SKM-1 treated with dmso at 0.1 percent for 144 hours (cell line): ENCODE data around the gene AOC2.
A peak's percentile ranks its signal among the peaks of the same experiment; 100 is the strongest.
"Not testable (repeated sequence)": the region's sequence is repeated elsewhere in the genome, so short reads cannot be mapped to it uniquely, and the experiment has no call there.

Source experiments
- DNase-seq: peaks from one replicate; lab custom pipeline; 2025; ENCODE audit not compliant: unreplicated experiment; lab: John Stamatoyannopoulos, UW

The AOC2 gene

DNA sequence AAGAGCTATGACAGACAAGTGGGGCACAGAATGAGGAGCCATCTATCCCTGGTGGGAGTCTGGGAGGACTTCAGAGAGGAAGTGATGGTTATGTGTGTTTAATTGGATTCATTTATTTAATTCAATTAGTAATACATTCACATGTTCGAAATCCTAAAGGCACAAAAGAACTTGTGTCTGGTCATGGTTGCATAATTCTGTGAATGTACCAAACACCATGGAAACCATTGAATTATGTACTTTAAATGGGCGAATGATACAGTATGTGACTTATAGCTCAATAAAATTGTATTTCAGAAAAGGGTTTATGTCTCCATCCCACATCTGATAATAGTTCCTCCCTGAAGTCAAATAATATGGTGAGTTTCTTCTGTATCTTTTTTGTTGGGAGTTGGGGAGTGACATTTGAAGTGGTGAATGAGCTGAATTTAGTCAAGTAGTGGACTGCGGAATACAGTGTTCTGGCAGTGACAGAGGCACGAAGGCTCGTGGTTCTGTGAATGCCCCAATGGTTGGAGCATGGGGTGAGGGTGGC is 36.5 kb downstream of the AOC2 start:
- no peak for DNase-seq

DNA sequence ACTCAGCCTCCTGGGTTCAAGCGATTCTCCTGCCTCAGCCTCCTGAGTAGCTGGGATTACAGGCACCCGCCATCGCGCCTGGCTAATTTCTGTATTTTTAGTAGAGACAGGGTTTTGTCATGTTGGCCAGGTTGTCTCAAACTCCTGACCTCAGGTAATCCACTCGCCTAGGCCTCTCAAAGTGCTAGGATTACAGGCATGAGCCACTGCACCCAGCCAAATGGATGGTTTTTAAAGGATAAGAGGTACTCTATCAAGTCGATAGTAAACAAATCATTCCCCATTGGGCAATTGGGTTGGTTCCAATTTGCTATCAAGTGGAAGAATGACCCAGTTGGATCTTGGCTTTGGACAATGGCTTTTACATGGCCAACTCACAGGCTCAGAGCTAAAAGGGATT is 37.3 kb downstream of the AOC2 start:
- not testable (repeated sequence) for DNase-seq

DNA sequence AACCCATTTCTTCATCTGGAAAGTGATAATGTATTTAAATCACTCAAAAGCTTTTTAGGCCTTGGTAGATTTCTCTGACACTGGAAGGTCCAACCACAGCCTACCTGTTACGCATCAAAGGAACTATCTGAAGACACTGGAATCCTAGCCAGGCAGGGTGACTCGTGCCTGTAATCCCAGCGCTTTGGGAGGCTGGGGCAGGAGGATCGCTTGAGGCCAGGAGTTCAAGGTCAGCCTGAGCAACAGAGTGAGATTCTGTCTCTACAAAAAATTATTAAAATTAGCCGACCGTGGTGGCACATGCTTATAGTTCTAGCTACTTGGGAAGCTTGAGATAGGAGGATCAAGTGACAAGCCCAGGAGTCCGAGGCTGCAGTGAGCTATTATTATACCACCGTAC is 37.8 kb downstream of the AOC2 start:
- no peak for DNase-seq

DNA sequence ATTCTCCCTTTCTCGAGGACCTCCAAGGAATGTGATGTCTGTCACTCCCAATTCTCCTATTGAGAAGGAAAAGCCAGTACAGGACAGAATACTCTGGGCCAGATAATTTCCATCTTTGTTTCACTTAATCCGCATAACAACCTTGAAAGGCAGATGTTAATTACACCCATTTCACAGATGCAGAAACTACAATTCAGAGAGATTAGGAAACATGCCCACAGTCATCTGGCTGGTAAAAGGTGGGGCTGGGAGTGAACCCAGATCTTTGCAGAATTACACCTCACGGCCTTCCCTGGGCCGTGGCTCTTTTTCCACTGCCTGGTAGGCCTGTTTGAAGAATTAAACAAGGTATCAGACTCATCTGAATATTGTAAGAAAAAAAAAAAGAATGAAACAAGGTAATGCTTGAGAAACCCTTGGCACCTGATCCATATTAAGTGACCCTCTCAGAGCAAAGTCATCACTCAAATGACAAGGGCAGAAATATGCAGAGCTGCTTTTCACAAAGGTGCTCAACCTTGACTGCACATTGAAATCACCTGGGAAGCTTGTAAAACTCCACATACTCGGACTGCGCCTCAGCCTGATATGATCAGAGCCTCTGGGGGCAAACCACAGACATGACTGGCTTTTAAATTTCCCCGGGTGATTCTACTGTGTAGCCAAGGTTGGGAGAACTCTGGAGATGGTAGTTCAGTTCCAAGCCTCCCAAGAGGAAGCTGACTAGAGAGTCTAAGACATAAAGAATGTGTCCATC is 39.6 kb downstream of the AOC2 start:
- DNase-seq, result no peak

DNA sequence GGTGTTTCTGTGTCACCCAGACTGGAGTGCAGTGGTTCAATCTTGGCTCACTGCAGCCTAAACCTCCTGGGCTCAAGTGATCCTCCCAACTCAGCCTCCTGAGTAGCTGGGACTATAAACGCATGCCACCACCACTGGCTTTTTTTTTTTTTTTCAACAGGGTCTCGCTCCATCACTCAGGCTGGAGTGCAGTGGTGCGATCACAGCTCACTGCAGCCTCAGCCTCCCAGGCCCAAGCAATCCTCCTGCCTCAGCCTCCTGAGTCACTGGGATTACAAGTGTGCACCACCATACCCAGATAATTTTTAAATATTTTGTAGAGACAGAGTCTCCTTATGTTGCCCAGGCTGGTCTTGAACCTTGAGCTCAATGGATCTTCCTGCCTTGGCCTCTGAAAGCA is 41.4 kb downstream of the AOC2 start:
- DNase-seq, result not testable (repeated sequence)

DNA sequence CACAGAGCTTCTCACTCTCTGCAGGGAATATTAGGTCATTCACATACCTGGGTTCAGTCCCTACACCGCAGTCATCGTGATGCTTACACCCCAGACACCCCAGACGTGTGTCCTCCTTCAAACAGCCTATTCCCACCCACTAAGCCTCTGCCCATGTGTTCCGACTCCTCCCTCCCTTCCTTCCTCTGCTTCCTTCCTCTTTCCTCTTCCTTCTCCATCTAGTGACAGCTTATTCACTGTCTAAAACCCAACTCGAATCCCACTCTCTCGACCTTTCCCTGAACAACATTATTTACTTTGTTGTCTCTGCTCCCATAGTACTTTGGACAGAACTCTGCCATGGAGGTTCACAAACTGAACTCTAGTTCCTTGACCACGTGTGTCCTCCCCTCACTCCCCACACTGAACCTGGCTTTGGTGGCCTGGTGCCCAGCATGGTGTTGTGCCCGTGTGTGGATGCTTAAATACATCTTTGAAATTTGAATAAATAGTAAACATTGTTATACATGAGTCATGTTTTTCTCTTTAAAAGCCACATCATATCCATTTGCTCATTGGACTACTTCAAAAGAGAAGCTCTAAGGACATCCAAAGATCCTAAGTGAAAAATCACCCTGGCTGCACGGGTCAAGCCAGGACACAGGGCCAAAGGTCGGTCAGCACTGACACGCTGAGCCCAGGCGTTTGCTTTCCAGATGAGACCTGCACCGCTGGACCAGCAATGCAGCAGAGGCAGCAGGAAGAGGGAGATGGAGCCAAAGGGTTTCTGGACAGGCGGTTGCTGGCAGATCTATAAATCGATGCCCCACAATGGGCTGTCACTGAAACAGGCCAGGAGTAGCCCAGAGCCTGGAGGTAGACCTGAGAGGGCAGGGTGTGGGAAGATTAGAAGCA is 42.1 kb downstream of the AOC2 start:
- peak; percentile 57 for DNase-seq

DNA sequence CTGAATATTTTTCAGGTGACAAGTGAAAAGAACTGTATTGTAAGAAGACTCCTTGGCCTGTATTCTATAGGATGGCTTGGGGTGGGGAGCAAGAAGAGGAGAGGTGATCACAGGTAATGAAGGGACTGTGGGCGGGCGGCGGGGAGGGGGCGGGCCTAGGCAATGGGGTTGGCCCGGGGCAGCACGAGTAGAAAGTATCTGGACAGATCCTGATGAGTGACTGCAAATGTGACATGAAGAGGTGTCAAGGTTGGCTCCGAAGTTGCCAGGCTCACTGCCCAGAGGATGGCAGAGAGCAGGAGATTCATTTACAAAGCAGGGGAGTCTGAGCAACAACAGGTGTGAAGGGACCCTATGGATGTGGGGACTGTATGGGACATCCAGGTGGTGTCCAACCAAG is 45.4 kb downstream of the AOC2 start:
- no peak for DNase-seq

DNA sequence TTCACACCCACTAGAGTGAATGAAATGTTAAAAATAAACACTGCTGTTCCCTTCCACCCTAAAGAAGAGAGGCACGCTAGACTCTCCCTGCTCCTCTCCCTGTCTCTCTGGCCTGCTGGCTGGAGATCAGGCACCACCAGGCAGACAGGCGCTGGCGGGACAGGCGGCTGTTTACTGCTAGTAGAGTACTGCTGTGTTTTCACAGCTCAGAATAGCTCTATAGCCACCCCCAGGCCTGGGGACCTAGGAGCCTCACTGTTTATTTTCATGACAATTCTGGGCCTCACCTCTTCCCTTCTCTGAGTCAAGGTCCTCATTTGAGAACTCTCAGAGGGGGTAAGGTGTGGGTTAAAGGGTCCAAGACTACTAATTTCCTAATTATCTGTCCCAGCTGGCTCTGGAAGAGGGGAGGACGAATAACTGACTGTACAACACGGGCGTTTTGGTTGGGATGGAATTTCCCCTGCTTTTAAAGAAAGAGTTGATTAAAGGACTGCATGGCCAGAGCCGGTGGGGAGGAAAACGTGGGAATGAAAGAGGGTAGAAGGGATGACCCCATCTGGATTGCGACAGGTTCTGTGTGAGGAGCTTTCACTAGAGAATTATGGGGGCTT is 47.3 kb downstream of the AOC2 start:
- DNase-seq, result no peak

DNA sequence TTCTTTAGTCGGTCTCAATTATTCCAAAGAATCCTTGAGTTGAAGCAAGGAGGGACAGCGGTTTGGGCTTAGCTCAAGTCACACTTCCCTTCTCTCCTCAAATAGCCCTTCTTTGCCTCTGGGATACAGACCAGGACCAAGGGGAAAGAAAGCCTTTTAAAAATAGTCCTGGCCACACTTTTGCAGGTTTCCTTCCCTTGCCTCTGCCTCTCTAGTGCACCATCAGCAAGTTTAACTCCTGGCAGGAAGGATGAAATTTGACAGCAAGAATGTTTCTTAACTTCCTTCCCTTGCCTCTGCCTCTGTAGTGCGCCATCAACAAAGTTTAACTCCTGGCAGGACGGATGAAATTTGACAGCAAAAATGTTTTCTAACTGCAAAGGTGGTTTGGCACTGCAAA is 49.0 kb downstream of the AOC2 start:
- peak; percentile 38 for DNase-seq

DNA sequence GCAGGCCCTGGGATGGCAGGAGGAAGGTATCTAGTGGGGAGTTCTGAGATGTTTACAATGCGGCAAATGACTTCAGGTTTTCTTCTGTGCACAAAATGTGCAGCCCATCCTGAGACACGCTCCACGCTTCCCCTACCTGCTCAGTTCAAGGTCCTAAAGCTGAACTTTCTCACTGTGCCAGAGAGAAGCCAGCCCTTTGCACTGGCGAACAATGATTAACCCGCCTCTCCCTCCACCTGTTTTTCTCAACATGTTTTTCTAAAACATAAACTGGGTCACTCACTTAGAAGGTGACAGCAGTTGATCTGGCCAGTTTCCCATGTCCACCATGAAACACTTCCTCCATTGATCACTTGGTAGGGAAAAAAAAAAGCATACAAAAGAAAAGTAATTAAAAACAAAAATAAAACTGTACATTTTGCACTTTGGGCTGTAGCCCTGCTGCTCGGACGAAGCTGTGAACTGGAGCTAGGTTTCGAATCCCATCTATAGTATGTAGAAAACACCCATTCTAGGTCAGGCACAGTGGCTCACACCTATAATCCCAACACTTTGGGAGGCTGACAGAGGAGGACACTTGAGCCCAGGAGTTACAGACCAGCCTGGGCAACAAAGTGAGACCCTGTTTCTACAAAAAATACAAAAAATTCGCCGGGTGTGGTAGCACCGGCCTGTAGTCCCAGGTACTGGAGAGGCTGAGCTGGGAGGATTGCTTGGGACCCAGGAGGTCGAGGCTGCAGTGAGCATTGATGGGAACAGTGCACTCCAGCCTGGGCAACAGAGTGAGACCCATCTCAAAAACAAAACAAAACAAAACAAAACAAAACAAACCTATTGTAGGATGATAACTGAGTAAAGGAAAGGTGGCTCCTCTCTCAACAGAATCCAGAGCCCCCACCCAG is 50.2 kb downstream of the AOC2 start:
- no peak for DNase-seq

DNA sequence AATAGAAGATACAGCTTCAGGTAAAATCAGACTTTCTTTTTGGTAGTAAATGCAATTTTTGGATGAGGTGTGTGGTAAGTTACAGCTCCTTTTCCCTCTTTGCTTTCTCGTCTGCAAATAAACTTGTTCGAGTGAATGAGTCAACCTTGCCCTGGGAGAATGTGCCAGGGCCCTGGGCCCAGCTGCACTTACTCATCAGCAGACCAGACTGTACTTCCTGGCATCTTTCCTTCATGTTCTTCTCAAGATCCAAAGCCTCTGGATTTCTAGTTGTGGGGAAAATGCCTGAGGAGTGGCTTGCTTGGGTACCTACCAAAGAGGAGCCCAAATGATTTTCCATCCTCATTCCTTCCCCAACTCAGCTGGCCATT is 50.8 kb downstream of the AOC2 start:
- DNase-seq, result no peak

DNA sequence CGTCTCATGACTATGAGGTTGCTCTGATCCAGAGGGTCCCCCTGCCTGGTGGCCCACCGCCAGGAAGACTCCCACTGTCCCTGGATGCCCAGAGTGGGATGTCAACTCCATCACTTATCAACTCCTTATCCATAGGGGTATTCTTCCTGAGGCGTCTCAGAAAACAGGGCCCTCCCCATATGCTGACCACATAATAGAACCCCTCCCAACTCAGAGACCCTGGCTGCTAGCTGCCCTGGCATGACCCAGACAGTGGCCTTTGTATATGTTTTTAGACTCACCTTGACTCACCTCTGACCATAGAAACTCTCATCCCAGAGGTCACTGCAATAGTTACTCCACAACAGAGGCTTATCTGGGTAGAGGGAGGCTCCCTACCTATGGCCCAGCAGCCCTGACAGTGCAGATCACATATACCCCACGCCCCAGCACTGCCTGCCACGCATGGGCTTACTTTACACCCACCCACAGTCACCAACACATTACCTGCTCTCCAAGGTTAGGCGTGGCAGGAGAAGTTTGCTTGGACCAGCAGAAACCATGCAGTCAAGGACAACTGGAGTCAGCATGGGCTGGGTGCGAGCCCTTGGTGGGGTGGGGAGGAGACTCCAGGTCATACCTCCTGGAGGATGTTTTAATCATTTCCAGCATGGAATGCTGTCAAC is 53.9 kb downstream of the AOC2 start:
- DNase-seq, result no peak

DNA sequence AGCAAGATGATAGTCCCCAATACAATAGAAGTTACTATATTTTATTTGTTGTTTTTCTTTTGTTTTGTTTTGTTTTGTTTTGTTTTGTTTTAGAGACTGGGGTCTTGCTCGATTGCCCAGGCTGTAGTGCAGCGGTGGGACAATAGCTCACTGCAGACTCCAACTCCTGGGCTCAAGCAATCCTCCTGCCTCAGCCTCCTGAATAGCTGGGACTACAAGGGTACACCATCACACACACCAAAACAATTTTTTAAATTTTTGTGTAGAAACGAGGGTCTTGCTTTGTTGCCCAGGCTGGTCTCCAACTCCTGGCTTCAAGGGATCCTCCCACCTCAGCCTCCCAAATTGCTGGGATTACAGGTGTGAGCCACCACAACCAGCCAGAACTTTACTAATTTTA is 55.6 kb downstream of the AOC2 start:
- not testable (repeated sequence) for DNase-seq
